T-helper 1 cell treated with Interleukin-12 subunit alpha and Interleukin-12 subunit beta and Interleukin-4 antibody, amounts not matched to agents 30 μg/mL and 1 μg/mL, for 36 hours (primary cell): ENCODE data around the gene CAPN8.
A peak's percentile ranks its signal among the peaks of the same experiment; 100 is the strongest.

Experiments
- H3K27ac Mint-ChIP-seq: one replicate; pipeline ENCODE4 v1.8.0; 2021; ENCODE audit warnings: mild to moderate bottlenecking, mixed read lengths
- H3K27me3 Mint-ChIP-seq: one replicate; pipeline ENCODE4 v1.8.0; 2021; ENCODE audit warnings: low read depth, mixed read lengths
- H3K36me3 Mint-ChIP-seq: one replicate; pipeline ENCODE4 v1.8.0; 2021; ENCODE audit warnings: low read depth, mixed read lengths
- H3K4me1 Mint-ChIP-seq: one replicate; pipeline ENCODE4 v1.8.0; 2021; ENCODE audit warnings: low read depth, mixed read lengths
- H3K4me3 Mint-ChIP-seq: one replicate; pipeline ENCODE4 v1.8.0; 2021; ENCODE audit warnings: mild to moderate bottlenecking, moderate library complexity, mixed read lengths
- H3K9me3 Mint-ChIP-seq: one replicate; pipeline ENCODE4 v1.8.0; 2021; ENCODE audit warnings: mixed read lengths

The CAPN8 gene

GRCh38 chr1:223665592-223666312 lies at the start of gene CAPN8:
Gene CAPN8 (minus strand): TSS chr1:223665701. CDS start chr1:223665646, 55 bp downstream.
- peaks cover 24% of the 10 kb centered on the region for H3K27me3 Mint-ChIP-seq
- no peaks in the 10 kb centered on the region for H3K36me3 Mint-ChIP-seq
- no peak within 1 kb of the TSS for H3K27ac Mint-ChIP-seq
- no peaks in the 10 kb centered on the region for H3K4me1 Mint-ChIP-seq
- H3K9me3 Mint-ChIP-seq = no peaks in the 10 kb centered on the region
- H3K4me3 Mint-ChIP-seq = no peak within 1 kb of the TSS

GRCh38 chr1:223714849-223715603 lies 49.5 kb upstream of the CAPN8 start:
- peaks cover 63% of the 10 kb centered on the region for H3K4me1 Mint-ChIP-seq
- H3K9me3 Mint-ChIP-seq = no peaks in the 10 kb centered on the region
- no peaks in the 10 kb centered on the region for H3K27me3 Mint-ChIP-seq
- peak overlapping the region; percentile 97 for H3K27ac Mint-ChIP-seq
- peak overlapping the region; percentile 86 for H3K4me3 Mint-ChIP-seq
- peaks cover 39% of the 10 kb centered on the region for H3K36me3 Mint-ChIP-seq

DNA sequence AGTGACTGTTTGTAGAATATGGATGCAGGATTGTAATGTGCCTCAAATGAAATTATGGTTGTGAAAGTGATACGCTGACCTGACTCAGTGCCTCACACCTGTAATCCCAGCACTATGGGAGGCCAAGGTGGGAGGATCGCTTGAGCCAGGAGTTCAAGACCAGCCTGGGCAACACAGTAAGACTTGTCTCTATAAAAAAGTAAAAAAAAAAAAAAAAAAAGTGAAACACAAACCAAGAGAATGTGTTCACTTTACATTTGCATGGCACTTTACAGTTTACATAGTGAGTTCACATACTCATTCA lies 48.9 kb upstream of the CAPN8 start:
- Mint-ChIP-seq H3K4me1 (peaks cover 61% of the 10 kb centered on the region), H3K27me3 (no peaks in the 10 kb centered on the region), H3K36me3 (peaks cover 34% of the 10 kb centered on the region), H3K9me3 (no peaks in the 10 kb centered on the region), H3K4me3 (peak overlapping the region; percentile 86), H3K27ac (peak overlapping the region; percentile 97)

GRCh38 chr1:223713546-223714420 lies 48.3 kb upstream of the CAPN8 start:
- Mint-ChIP-seq H3K9me3 (no peaks in the 10 kb centered on the region), H3K4me1 (peaks cover 63% of the 10 kb centered on the region), H3K4me3 (peak overlapping the region; percentile 83), H3K27me3 (peaks cover 5% of the 10 kb centered on the region), H3K27ac (peak overlapping the region; percentile 81), H3K36me3 (peaks cover 30% of the 10 kb centered on the region)

DNA sequence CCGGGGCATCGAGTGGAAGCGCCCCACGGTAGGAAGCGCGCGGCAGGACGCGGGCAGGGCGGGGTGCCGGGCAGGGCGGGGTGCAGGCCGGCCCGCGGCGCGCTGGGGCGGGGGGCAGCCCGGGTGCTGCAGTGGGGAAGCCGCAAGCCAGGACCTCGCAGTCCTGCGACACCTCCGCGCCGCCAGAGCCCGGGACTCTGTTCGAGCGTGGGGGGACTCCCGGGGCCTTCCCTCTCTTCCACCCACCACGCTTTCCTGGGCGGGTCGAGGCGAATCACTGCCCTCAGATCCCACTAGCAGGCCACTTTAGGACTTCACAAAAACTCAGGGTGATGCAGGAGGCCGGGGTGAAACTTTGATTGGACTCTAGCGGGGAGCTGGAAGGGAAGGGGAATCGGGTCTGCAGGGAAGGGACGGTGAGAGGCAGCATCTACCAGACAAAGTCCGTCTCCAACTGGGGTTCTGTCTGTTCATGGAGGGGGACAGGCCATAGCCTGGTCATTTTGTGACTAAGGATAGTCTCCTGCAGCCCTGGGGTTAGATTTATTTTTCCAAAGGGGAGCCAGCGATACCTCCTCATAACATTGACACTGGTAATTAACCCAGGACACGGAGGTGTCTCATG lies 47.5 kb upstream of the CAPN8 start:
- Mint-ChIP-seq H3K9me3 (no peaks in the 10 kb centered on the region), H3K27me3 (peaks cover 7% of the 10 kb centered on the region), H3K4me3 (peak overlapping the region; percentile 83), H3K36me3 (peaks cover 23% of the 10 kb centered on the region), H3K4me1 (peaks cover 62% of the 10 kb centered on the region), H3K27ac (peak overlapping the region; percentile 81)

GRCh38 chr1:223712194-223712849 lies 46.8 kb upstream of the CAPN8 start, which contains the start of gene CAPN2:
Gene CAPN2 (plus strand): TSS chr1:223712539. CDS start chr1:223712641, 102 bp downstream.
- Mint-ChIP-seq H3K4me1 (peaks cover 62% of the 10 kb centered on the region), H3K27me3 (peaks cover 7% of the 10 kb centered on the region), H3K4me3 (peak within 1 kb of the TSS; percentile 83), H3K9me3 (no peaks in the 10 kb centered on the region), H3K27ac (peak within 1 kb of the TSS; percentile 81), H3K36me3 (peaks cover 22% of the 10 kb centered on the region)

DNA sequence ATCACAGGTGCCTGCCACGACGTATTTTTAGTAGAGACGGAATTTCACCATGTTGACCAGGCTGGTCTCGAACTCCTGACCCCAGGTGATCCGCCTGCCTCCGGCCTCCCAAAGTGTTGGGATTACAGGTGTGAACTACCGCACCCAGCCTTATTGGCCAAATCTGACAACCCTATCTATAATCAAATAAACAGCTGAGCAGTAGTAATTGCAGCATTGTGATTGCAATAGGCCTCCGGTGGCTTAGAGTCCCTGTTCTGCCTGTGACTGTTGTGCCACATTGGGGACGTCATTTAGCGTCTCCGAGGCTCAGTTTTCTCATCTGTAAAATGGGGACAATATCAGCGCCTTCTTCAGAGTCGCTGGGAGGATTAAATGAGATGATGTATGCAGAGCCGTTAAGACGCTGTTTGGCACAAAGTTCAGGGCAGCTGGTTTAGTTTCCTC lies 46.3 kb upstream of the CAPN8 start:
- no peaks in the 10 kb centered on the region for H3K9me3 Mint-ChIP-seq
- peak overlapping the region; percentile 71 for H3K27ac Mint-ChIP-seq
- peak overlapping the region; percentile 57 for H3K4me3 Mint-ChIP-seq
- peaks cover 59% of the 10 kb centered on the region for H3K4me1 Mint-ChIP-seq
- peaks cover 17% of the 10 kb centered on the region for H3K36me3 Mint-ChIP-seq
- H3K27me3 Mint-ChIP-seq = peaks cover 7% of the 10 kb centered on the region

DNA sequence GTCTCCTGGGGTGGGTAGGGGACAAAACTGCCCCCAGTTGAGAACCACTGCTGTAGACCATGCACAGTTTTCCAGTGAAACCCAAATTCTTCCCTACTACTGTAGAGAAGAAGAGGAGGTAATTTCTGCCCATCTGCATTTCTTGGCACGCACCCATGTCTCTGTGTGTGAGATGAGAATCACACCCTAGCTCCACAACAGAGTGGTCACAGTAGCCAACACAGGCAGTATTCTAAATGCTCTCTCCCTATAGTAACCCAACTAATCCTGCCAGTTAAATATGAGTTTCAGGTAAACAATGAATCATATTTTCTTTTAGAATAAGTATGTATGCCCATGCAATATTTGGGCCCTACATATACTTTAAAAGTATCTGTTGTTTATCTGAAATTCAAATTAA lies 45.7 kb upstream of the CAPN8 start:
- no peak overlapping the region for H3K27ac Mint-ChIP-seq
- peaks cover 12% of the 10 kb centered on the region for H3K36me3 Mint-ChIP-seq
- no peaks in the 10 kb centered on the region for H3K9me3 Mint-ChIP-seq
- H3K4me1 Mint-ChIP-seq = peaks cover 53% of the 10 kb centered on the region
- peaks cover 10% of the 10 kb centered on the region for H3K27me3 Mint-ChIP-seq
- peak overlapping the region; percentile 57 for H3K4me3 Mint-ChIP-seq

DNA sequence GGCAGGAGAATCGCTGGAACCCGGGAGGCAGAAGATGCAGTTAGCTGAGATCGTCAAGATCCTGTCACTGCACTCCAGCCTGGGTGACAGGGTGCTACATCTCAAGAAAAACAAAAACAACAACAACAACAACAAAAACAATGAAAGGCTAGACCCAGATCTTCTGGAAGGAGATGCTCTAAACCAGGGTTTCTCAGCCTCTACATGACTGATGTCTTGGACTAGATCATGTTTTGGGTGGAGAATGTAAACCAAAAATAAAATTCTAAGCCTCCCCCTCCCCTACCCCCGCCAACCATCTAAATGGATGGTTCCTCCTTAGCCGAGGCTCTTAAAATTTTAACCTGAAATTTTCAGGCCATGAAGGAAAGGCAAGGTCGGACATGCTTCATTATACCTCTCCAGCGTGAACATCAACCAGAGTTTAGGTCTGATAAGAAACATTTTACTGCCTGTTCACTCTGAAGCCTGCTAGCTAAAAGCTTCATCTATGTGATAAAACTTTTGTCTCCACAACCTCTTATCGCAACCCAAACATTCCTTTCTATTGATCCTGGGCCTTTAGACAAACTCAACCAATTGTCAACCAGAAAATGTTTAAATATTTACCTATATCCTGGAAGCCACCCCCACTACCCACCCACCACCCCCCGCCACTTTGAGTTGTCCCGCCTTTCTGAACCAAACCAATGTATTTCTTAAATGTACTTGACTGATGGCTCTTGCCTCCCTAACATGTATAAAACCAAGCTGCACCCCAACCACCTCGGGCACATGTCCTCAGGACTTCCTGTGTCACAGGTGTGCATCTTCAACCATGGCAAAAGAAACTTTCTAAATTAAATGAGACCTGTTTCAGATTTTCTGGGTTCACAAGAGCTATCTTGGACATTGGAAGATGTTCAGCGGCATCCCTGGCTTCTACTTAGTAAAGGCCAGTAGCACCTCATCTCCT lies 45.0 kb upstream of the CAPN8 start:
- peaks cover 47% of the 10 kb centered on the region for H3K4me1 Mint-ChIP-seq
- H3K27ac Mint-ChIP-seq = no peak overlapping the region
- no peaks in the 10 kb centered on the region for H3K9me3 Mint-ChIP-seq
- H3K4me3 Mint-ChIP-seq = no peak overlapping the region
- H3K36me3 Mint-ChIP-seq = peaks cover 12% of the 10 kb centered on the region
- peaks cover 10% of the 10 kb centered on the region for H3K27me3 Mint-ChIP-seq

DNA sequence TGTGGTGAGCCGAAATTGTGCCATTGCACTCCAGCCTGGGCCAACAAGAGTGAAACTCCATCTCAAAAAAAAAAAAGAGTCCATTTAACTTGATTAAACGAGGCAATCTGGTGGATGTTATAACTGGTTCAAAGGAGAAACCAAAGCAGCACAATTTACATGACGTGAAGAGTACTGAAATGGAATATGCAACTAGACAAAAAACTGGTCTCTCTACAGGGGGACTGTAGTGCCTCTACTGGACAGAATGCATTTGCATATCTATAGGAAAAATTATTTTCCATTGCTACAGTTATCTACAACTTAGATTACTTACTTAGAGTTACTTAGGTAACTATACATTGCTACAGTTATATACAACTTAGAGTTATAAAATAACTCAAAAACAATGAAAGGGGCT lies 44.1 kb upstream of the CAPN8 start:
- H3K4me1 Mint-ChIP-seq = peaks cover 43% of the 10 kb centered on the region
- H3K27ac Mint-ChIP-seq = no peak overlapping the region

GRCh38 chr1:223708651-223709268 lies 43.3 kb upstream of the CAPN8 start:
- no peak overlapping the region for H3K4me3 Mint-ChIP-seq
- H3K36me3 Mint-ChIP-seq = peaks cover 2% of the 10 kb centered on the region
- H3K4me1 Mint-ChIP-seq = peaks cover 38% of the 10 kb centered on the region
- peaks cover 13% of the 10 kb centered on the region for H3K27me3 Mint-ChIP-seq
- no peak overlapping the region for H3K27ac Mint-ChIP-seq
- no peaks in the 10 kb centered on the region for H3K9me3 Mint-ChIP-seq

More for the DNA sequence above, 44.1 kb upstream of the CAPN8 start:
- H3K4me3 Mint-ChIP-seq = no peak overlapping the region
- peaks cover 13% of the 10 kb centered on the region for H3K27me3 Mint-ChIP-seq
- H3K36me3 Mint-ChIP-seq = peaks cover 6% of the 10 kb centered on the region
- no peaks in the 10 kb centered on the region for H3K9me3 Mint-ChIP-seq

- Mint-ChIP-seq H3K4me3 (no peak overlapping the region), H3K9me3 (no peaks in the 10 kb centered on the region), H3K4me1 (peaks cover 32% of the 10 kb centered on the region), H3K27me3 (peaks cover 13% of the 10 kb centered on the region), H3K27ac (peak overlapping the region; percentile 2), H3K36me3 (no peaks in the 10 kb centered on the region)
These were observed 42.5 kb upstream of the CAPN8 start for GRCh38 chr1:223708001-223708359.
